Hepatocyte (in vitro differentiated cells): ENCODE measurements around the gene PAX7. TPM values are rescaled to one million over a fixed set of nuclear protein-coding genes. Genes with fewer than 3 reads are reported as not detected.

ENCODE experiments used
- DNase-seq: peaks from one replicate; pipeline ENCODE4 v3.0.0-alpha.2; 2016; ENCODE audit warnings: low spot score
- H2AFZ ChIP-seq: fragments of 200-600 bp; sonication (generic); 2 replicates; pipeline ENCODE4 v1.6.0; 2016; ENCODE audit warnings: antibody characterized with exemption, mild to moderate bottlenecking
- H3K27ac ChIP-seq: fragments of 200-600 bp; sonication (generic); 2 replicates; pipeline ENCODE4 v1.5.1; 2016; ENCODE audit warnings: mild to moderate bottlenecking
- H3K27me3 ChIP-seq: fragments of 200-600 bp; sonication (generic); 2 replicates; pipeline ENCODE4 v1.6.1; 2016
- H3K36me3 ChIP-seq: fragments of 200-600 bp; sonication (generic); replicated peaks from 2 replicates; pipeline ENCODE4 v1.5.1; 2016; ENCODE audit warnings: low read depth; ENCODE audit not compliant: insufficient read depth
- H3K4me1 ChIP-seq: fragments of 200-600 bp; sonication (generic); 2 replicates; pipeline ENCODE4 v1.5.1; 2016; ENCODE audit warnings: mild to moderate bottlenecking, moderate library complexity; ENCODE audit not compliant: insufficient read depth
- H3K4me2 ChIP-seq: fragments of 200-600 bp; sonication (generic); 2 replicates; pipeline ENCODE4 v1.6.0; 2016
- H3K4me3 ChIP-seq: fragments of 200-600 bp; sonication (generic); 2 replicates; pipeline ENCODE4 v1.5.1; 2016; ENCODE audit warnings: mild to moderate bottlenecking
- H3K79me2 ChIP-seq: fragments of 200-600 bp; sonication (generic); 2 replicates; pipeline ENCODE4 v1.6.0; 2017; ENCODE audit warnings: mild to moderate bottlenecking
- H3K9me2 ChIP-seq: fragments of 200-600 bp; sonication (generic); replicated peaks from 2 replicates; pipeline ENCODE4 v1.6.0; 2017; ENCODE audit warnings: mild to moderate bottlenecking; ENCODE audit not compliant: insufficient read depth
- H3K9me3 ChIP-seq: fragments of 200-600 bp; sonication (generic); 2 replicates; pipeline ENCODE4 v1.5.1; 2016; ENCODE audit warnings: low read depth, mild to moderate bottlenecking
- H4K20me1 ChIP-seq: fragments of 200-600 bp; sonication (generic); 2 replicates; pipeline ENCODE4 v1.6.0; 2016; ENCODE audit warnings: mild to moderate bottlenecking; ENCODE audit not compliant: insufficient read depth, poor library complexity, severe bottlenecking
- EZH2 ChIP-seq: fragments of 200-600 bp; sonication (generic); IDR thresholded peaks from 2 replicates; pipeline ENCODE4 v1.6.1; 2016; ENCODE audit warnings: antibody characterized with exemption, mild to moderate bottlenecking, borderline replicate concordance
- EZH2phosphoT487 ChIP-seq: fragments of 200-600 bp; sonication (generic); IDR thresholded peaks from one replicate; pipeline ENCODE4 v1.6.1; 2018; ENCODE audit warnings: antibody characterized with exemption, mild to moderate bottlenecking, low read depth, moderate library complexity; ENCODE audit not compliant: unreplicated experiment, severe bottlenecking
- WGBS: methylation state at CpG from one replicate; pipeline ENCODE4 v1.1.6; 2016; ENCODE audit warnings: low lambda C conversion rate; ENCODE audit errors: missing lambda C conversion rate; 5-methylcytosine and 5-hydroxymethylcytosine counted together
- polyA plus RNA-seq: library from polyadenylated mRNA; unstranded; fragments of >200 nt; fragmentation: Nextera tagmentation; extraction: Ambion mirVana; gene quantifications from 2 replicates; pipeline ENCODE4 v1.2.1, GENCODE V29; 2016
- total RNA-seq: library from RNA; depleted of rRNA; stranded (reverse); fragments of >200 nt; gene quantifications from 2 replicates; pipeline ENCODE4 v1.2.3, GENCODE V29; 2014
- TF ChIP-seq, protein P1 (sequence below): fragments of 200-600 bp; sonication (generic); IDR thresholded peaks from 2 replicates; pipeline ENCODE4 v1.5.1; 2016; ENCODE audit warnings: antibody characterized with exemption, mild to moderate bottlenecking; ENCODE audit not compliant: poor library complexity

Gene PAX7
- total and polyA plus RNA-seq, 2 experiments from 2014 or later, result not detected

DNA sequence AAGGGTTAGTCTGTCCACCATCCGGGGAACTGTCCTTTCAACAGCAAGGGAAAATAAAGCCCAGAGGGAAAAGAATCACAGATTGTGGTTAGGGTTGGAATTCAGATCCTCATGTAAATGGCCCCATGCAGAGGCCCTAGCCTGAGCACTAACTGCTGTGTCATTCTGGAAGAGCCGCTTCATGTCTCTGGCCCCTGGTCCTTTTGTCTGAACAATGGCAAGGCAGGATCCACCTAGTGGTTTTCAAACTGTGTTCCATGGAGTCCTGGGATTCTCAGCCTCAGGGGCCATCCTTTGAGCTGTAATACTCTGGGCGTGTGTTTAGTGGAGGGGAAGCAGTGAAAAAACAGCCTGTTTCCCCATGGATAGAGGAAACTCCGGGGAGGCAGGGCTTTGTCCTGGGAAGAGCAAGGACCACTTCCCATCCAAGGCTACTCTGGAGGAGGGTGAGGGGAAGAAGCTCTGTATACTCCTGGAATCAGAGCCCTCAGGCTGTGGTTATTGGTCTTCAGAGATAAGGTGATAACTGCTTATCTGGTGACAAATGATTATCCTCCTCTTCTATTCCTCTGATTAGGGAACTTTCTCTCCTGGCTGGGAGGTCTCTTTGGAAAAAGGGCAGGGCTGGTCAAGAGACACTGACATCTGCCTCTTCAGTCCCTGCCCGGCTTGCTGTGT is 19.2 kb downstream of the PAX7 start:
- H3K27me3 ChIP-seq, result peaks cover 97% of the 10 kb centered on the region
- 13% methylated on average over 5 of the region's 5 CpGs for WGBS
- no peak overlapping the region for H3K4me2 ChIP-seq

DNA sequence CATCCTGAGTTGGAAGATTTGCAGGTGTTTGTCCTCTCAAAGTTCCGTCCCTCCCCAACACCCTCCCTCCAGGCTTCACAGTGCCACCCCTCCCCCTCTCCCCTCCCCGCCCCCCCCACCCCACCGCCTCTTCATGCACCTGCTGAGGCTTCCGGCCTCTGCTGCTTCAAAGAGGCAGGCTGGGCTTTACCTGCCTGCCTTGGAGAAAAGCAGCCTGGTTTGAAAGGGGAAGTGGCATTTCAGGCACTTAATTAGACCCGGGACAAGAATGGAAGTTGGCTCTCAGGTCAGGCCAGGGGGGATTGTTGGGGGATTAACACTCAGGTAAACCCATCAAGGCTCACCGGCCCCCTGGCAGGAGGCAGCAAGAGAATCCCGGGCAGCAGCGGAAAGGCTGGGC is 21.1 kb downstream of the PAX7 start:
- WGBS, result 7% methylated on average over 7 of the region's 8 CpGs

More for the DNA sequence above, 19.2 kb downstream of the PAX7 start:
- no peak overlapping the region for H2AFZ ChIP-seq
- H3K4me1 ChIP-seq, result peaks cover 5% of the 10 kb centered on the region
- TF ChIP-seq EZH2 (no peak), EZH2phosphoT487 (no peak)
- TF ChIP-seq, protein P1, sequence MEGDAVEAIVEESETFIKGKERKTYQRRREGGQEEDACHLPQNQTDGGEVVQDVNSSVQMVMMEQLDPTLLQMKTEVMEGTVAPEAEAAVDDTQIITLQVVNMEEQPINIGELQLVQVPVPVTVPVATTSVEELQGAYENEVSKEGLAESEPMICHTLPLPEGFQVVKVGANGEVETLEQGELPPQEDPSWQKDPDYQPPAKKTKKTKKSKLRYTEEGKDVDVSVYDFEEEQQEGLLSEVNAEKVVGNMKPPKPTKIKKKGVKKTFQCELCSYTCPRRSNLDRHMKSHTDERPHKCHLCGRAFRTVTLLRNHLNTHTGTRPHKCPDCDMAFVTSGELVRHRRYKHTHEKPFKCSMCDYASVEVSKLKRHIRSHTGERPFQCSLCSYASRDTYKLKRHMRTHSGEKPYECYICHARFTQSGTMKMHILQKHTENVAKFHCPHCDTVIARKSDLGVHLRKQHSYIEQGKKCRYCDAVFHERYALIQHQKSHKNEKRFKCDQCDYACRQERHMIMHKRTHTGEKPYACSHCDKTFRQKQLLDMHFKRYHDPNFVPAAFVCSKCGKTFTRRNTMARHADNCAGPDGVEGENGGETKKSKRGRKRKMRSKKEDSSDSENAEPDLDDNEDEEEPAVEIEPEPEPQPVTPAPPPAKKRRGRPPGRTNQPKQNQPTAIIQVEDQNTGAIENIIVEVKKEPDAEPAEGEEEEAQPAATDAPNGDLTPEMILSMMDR, result no peak
- H4K20me1 ChIP-seq, result no peaks in the 10 kb centered on the region
- H3K4me3 ChIP-seq, result no peak overlapping the region
- H3K27ac ChIP-seq, result no peak overlapping the region
- DNase-seq, result no peak
- no peaks in the 10 kb centered on the region for H3K9me3 ChIP-seq
- no peaks in the 10 kb centered on the region for H3K9me2 ChIP-seq
- H3K36me3 ChIP-seq, result no peaks in the 10 kb centered on the region
- H3K79me2 ChIP-seq, result no peaks in the 10 kb centered on the region

DNA sequence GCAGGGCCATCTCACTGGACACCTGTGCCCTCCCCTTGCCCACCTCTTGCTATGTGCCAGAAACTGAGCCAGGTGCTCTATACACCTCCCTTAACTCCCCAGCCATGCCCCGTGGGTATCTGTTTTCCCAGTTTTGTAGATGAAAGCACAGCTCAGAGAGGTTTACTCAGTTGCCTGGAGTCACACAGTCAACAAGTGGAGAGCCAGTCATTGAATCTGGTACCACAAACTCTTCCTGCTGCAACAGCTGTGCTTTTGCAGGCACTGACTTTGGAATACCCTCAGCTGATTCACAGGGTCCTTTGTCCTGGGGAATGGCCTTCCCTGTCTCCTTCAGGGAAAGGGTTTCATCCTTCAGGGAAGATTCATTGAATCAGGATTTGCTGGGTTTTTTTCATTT is 22.1 kb downstream of the PAX7 start:
- no peak overlapping the region for H2AFZ ChIP-seq
- peaks cover 98% of the 10 kb centered on the region for H3K27me3 ChIP-seq
- WGBS, result 14% methylated on average over 1 of the region's 1 CpG
- no peaks in the 10 kb centered on the region for H4K20me1 ChIP-seq
- H3K36me3 ChIP-seq, result no peaks in the 10 kb centered on the region
- no peak for TF ChIP-seq EZH2
- TF ChIP-seq, protein P1, result no peak
- TF ChIP-seq EZH2phosphoT487, result no peak
- H3K4me2 ChIP-seq, result no peak overlapping the region
- no peaks in the 10 kb centered on the region for H3K9me2 ChIP-seq
- H3K9me3 ChIP-seq, result no peaks in the 10 kb centered on the region
- no peak overlapping the region for H3K4me3 ChIP-seq
- H3K27ac ChIP-seq, result no peak overlapping the region
- no peaks in the 10 kb centered on the region for H3K79me2 ChIP-seq
- no peaks in the 10 kb centered on the region for H3K4me1 ChIP-seq
- no peak for DNase-seq

More for the DNA sequence above, 21.1 kb downstream of the PAX7 start:
- Histone ChIP-seq H4K20me1 (no peaks in the 10 kb centered on the region), H3K36me3 (no peaks in the 10 kb centered on the region), H3K79me2 (no peaks in the 10 kb centered on the region), H3K27ac (no peak overlapping the region), H3K9me2 (no peaks in the 10 kb centered on the region), H3K4me1 (peaks cover 5% of the 10 kb centered on the region), H3K9me3 (no peaks in the 10 kb centered on the region), H3K27me3 (peaks cover 97% of the 10 kb centered on the region), H2AFZ (no peak overlapping the region), H3K4me2 (no peak overlapping the region), H3K4me3 (no peak overlapping the region)
- TF ChIP-seq, protein P1, result no peak
- TF ChIP-seq EZH2 (no peak), EZH2phosphoT487 (no peak)
- DNase-seq, result no peak
